Karpas-422 (cell line): ENCODE data around the gene BBS9. TPM values are rescaled to one million over a fixed set of nuclear protein-coding genes. Genes with fewer than 3 reads are reported as not detected.
A peak's percentile ranks its signal among the peaks of the same experiment; 100 is the strongest.
"Not testable (repeated sequence)": the region's sequence is repeated elsewhere in the genome, so short reads cannot be mapped to it uniquely, and the experiment has no call there.

Experiments used
- DNase-seq: peaks from one replicate; pipeline ENCODE4 v3.0.0-alpha.2; 2015
- H2AFZ ChIP-seq: fragments of 200-600 bp; sonication (generic); 2 replicates; pipeline ENCODE4 v1.6.1; 2014; ENCODE audit warnings: antibody characterized with exemption, low read length, mixed read lengths
- H3K27ac ChIP-seq: fragments of 200-600 bp; sonication (generic); 2 replicates; pipeline ENCODE4 v1.5.1; 2014; ENCODE audit warnings: mild to moderate bottlenecking, low read length, moderate library complexity
- H3K27me3 ChIP-seq: fragments of 200-600 bp; sonication (generic); 2 replicates; pipeline ENCODE4 v1.6.1; 2014; ENCODE audit warnings: low read length, mixed read lengths
- H3K36me3 ChIP-seq: fragments of 200-600 bp; sonication (generic); 2 replicates; pipeline ENCODE4 v1.6.1; 2014; ENCODE audit warnings: low read length, mixed read lengths; ENCODE audit not compliant: insufficient read depth
- H3K4me1 ChIP-seq: fragments of 200-600 bp; sonication (generic); 2 replicates; pipeline ENCODE4 v1.6.1; 2014; ENCODE audit warnings: mild to moderate bottlenecking, low read length, mixed read lengths
- H3K4me2 ChIP-seq: fragments of 200-600 bp; sonication (generic); 2 replicates; pipeline ENCODE4 v1.6.1; 2014; ENCODE audit warnings: low read length, low read depth, mild to moderate bottlenecking; ENCODE audit not compliant: poor library complexity, severe bottlenecking
- H3K4me3 ChIP-seq: fragments of 200-600 bp; sonication (generic); 2 replicates; pipeline ENCODE4 v1.5.1; 2014; ENCODE audit warnings: mild to moderate bottlenecking, antibody characterized with exemption, low read length, mixed read lengths
- H3K79me2 ChIP-seq: fragments of 200-600 bp; sonication (generic); 2 replicates; pipeline ENCODE4 v1.6.1; 2014; ENCODE audit warnings: mild to moderate bottlenecking, low read length, mixed read lengths
- H3K9ac ChIP-seq: fragments of 200-600 bp; sonication (generic); 2 replicates; pipeline ENCODE4 v1.6.0; 2014; ENCODE audit warnings: low read length
- H3K9me2 ChIP-seq: fragments of 200-600 bp; sonication (generic), shearing (Covaris generic); replicated peaks from 2 replicates; pipeline ENCODE4 v1.6.0; 2014; ENCODE audit warnings: mild to moderate bottlenecking, low read length, moderate library complexity; ENCODE audit not compliant: insufficient read depth
- H3K9me3 ChIP-seq: fragments of 300-700, 200-600 bp; sonication (generic); 2 replicates; pipeline ENCODE4 v1.6.1; 2014; ENCODE audit warnings: low read length, mixed read lengths
- H4K20me1 ChIP-seq: fragments of 200-600 bp; sonication (generic); 2 replicates; pipeline ENCODE4 v1.6.1; 2014; ENCODE audit warnings: mild to moderate bottlenecking, antibody characterized with exemption, low read length, low read depth; ENCODE audit not compliant: insufficient read depth
- total RNA-seq: library from RNA; depleted of rRNA; stranded (reverse); fragments of >200 nt; shearing (Covaris generic); gene quantifications from 2 replicates; pipeline ENCODE4 v1.2.3, GENCODE V29; 2014; ENCODE audit warnings: low replicate concordance

Gene BBS9
- total RNA-seq, 1 experiment from 2014 or later = 13.0 TPM

DNA sequence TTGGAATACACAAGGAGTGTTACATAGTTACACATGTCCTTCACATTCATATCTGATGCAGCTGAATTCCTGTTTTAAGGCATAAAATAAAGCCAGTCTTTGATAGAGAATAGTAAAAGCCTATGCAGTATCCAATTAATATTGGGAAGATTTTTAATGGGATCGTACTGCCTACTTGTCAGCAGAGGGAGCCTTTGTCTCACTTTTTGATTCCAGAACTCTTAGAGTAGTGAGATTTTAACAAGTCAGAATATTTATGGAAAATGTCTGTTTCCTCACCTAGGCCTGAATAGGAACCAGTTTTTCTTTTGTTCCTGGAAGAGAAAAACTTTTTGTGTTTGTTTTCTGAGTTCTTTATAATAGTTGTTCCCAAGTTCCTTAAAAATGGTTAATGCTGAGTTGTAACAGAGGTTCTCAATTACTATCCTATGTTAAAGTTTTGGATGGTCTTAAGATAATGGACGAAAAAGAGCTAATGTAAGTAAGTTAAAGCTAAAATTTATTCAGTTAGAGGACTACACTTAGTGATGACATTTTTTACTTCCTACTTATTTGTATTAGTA is 114.0 kb downstream of the BBS9 start:
- no peak overlapping the region for H2AFZ ChIP-seq
- no peaks in the 10 kb centered on the region for H4K20me1 ChIP-seq
- no peaks in the 10 kb centered on the region for H3K27me3 ChIP-seq
- no peak overlapping the region for H3K4me3 ChIP-seq
- H3K9me2 ChIP-seq = no peaks in the 10 kb centered on the region
- no peaks in the 10 kb centered on the region for H3K36me3 ChIP-seq
- H3K79me2 ChIP-seq = no peaks in the 10 kb centered on the region
- no peaks in the 10 kb centered on the region for H3K9me3 ChIP-seq
- H3K27ac ChIP-seq = no peak overlapping the region
- no peak overlapping the region for H3K4me2 ChIP-seq
- H3K4me1 ChIP-seq = no peaks in the 10 kb centered on the region
- H3K9ac ChIP-seq = no peak overlapping the region
- peak; percentile 62 for DNase-seq

DNA sequence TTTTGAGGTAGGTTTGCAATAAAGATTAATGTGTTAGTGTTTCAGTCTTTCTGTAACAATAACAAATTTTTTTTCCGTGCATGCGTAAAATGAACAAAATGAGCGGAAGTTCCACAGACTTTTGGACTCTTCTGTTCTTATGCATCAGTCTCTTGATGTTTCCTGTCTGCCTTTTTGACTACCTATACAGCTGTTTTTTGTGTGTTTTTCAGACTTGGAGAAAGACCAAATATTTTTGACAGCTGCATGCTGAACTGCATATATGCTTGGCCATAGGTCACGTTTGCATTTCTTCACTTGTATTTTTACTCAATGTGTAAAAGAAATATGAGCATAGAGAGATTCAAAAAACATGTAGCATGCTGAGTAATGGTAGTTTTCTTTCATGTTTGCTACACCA is 119.3 kb downstream of the BBS9 start:
- Histone ChIP-seq H3K4me2 (no peak overlapping the region), H3K4me1 (no peaks in the 10 kb centered on the region), H3K4me3 (no peak overlapping the region), H3K27ac (no peak overlapping the region), H3K79me2 (no peaks in the 10 kb centered on the region), H3K9me3 (no peaks in the 10 kb centered on the region), H2AFZ (no peak overlapping the region), H3K9ac (no peak overlapping the region), H3K27me3 (no peaks in the 10 kb centered on the region), H3K36me3 (no peaks in the 10 kb centered on the region), H4K20me1 (no peaks in the 10 kb centered on the region), H3K9me2 (no peaks in the 10 kb centered on the region)
- peak; percentile 27 for DNase-seq

DNA sequence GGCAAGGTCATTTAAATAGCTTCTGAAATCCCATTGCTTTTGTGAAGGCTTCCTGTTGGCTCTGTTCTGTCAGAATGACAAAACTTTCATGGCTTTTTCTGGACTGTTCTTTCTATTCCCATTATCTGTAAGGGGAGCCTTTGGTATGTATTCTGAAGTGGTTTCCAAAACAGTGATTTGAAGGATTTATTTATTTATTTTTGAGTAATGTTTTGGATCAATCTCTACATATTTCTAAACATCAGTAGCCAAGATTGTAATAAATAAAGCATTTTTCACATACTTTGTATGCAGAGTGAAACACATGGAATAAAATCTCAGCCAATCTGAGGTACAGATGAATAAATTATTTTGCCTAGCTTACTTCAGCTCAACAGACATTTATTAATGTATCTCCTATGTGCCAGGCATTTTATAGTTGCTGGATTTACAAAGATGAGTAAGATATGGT is 121.1 kb downstream of the BBS9 start:
- Histone ChIP-seq H3K79me2 (no peaks in the 10 kb centered on the region), H3K4me3 (no peak overlapping the region), H3K9me2 (no peaks in the 10 kb centered on the region), H3K27me3 (no peaks in the 10 kb centered on the region), H3K36me3 (no peaks in the 10 kb centered on the region), H3K9me3 (no peaks in the 10 kb centered on the region), H3K4me1 (no peaks in the 10 kb centered on the region), H3K27ac (no peak overlapping the region), H2AFZ (no peak overlapping the region), H4K20me1 (peaks cover 4% of the 10 kb centered on the region; the same call in 1 of the 2 replicates), H3K9ac (no peak overlapping the region), H3K4me2 (no peak overlapping the region)
- no peak for DNase-seq

DNA sequence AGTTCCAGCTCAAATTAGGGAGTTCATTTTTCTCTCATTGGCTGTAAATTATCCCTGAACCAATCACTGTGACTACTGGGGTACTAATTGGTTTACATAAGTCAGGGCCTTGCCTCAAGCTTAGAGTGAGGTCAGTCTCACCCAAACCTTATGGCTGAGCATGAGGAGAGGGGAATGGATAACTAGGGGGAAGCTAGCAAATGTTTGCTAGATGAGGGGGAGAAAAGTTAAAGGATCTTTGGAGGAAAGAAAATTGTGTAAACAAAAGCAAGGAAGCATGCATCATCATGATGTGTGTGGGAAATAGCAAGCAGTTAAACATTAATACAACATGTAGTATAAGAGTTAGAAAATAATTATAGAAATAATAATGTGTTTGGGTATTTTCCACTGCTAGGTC is 121.9 kb downstream of the BBS9 start:
- Histone ChIP-seq H3K27ac (no peak overlapping the region), H3K4me1 (no peaks in the 10 kb centered on the region), H4K20me1 (peaks cover 4% of the 10 kb centered on the region; the same call in 1 of the 2 replicates), H3K4me3 (no peak overlapping the region), H3K9ac (no peak overlapping the region), H3K4me2 (no peak overlapping the region), H3K79me2 (no peaks in the 10 kb centered on the region), H3K9me3 (no peaks in the 10 kb centered on the region), H3K36me3 (no peaks in the 10 kb centered on the region), H3K9me2 (no peaks in the 10 kb centered on the region), H2AFZ (no peak overlapping the region), H3K27me3 (no peaks in the 10 kb centered on the region)
- no peak for DNase-seq

DNA sequence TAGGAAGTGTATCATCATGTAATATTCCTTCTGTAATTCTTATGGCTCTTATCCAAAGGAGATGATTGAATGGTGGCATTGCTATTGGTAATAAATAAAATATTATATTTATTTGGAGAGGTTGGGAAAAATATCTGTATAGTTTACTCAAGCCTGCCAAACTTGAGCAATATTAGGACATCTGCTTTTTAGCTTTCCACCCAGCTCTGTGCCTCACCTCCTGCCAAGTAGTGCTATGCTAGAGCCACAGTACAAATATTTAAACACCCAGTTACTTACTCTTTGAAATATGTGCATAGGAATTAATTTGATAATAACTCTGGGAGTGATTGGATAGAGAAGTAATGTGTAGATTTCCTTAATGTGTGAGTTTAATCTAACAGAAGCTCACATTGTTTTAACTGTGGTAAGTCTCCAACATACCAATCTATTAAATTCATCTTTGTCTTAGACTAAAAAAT is 129.2 kb downstream of the BBS9 start:
- Histone ChIP-seq H3K9me2 (no peaks in the 10 kb centered on the region), H2AFZ (no peak overlapping the region), H3K4me2 (no peak overlapping the region), H3K79me2 (no peaks in the 10 kb centered on the region), H3K9me3 (no peaks in the 10 kb centered on the region), H4K20me1 (peaks cover 4% of the 10 kb centered on the region; the same call in 1 of the 2 replicates), H3K9ac (no peak overlapping the region), H3K4me3 (no peak overlapping the region), H3K36me3 (no peaks in the 10 kb centered on the region), H3K27ac (no peak overlapping the region), H3K27me3 (no peaks in the 10 kb centered on the region), H3K4me1 (no peaks in the 10 kb centered on the region)
- DNase-seq = no peak

DNA sequence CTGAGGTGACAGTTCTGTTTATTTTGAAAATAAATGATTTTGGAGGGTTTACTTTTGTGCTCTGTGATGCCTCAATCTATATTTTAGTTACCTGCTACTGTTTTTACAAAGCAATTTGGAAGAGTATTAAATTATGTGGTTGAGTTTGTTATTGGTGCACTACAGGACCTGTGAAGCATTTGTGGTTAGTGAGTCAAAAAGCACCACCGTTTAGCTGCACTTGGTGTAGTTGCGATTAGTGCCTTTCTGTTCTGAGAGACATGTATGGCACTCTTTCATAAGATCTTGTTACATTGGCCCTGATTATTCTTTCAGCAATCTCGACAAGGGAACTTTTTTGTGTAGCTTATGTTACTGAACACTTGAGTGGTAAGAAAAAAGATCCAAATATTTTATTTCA is 132.2 kb downstream of the BBS9 start:
- Histone ChIP-seq H3K79me2 (no peaks in the 10 kb centered on the region), H3K27ac (no peak overlapping the region), H2AFZ (no peak overlapping the region), H4K20me1 (no peaks in the 10 kb centered on the region), H3K4me3 (no peak overlapping the region), H3K36me3 (no peaks in the 10 kb centered on the region), H3K4me2 (no peak overlapping the region), H3K9me3 (no peaks in the 10 kb centered on the region), H3K9me2 (no peaks in the 10 kb centered on the region), H3K27me3 (no peaks in the 10 kb centered on the region), H3K9ac (no peak overlapping the region), H3K4me1 (no peaks in the 10 kb centered on the region)
- no peak for DNase-seq

DNA sequence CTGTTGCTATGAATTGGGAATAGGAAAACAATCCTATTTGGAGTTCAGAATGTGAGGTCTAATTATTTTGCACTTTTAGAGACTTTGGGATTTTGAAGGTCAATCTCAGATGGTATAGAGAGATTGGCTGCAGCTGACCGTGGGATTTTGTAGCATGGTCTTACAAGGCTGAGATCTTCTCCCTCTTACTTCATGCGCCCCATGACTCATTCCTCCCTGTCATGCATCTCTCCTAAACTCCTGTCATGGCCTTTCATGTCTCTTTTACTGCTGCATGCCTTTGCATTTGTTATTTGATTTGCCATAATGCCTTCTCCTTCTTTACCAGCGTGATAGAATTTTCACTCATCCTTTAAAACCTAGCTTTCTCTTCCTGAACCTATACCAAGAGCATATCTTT is 133.1 kb downstream of the BBS9 start:
- no peak overlapping the region for H3K4me3 ChIP-seq
- H3K9ac ChIP-seq = no peak overlapping the region
- no peaks in the 10 kb centered on the region for H3K36me3 ChIP-seq
- H3K4me2 ChIP-seq = no peak overlapping the region
- H3K4me1 ChIP-seq = no peaks in the 10 kb centered on the region
- no peak for DNase-seq
- H4K20me1 ChIP-seq = no peaks in the 10 kb centered on the region
- H2AFZ ChIP-seq = no peak overlapping the region
- H3K27me3 ChIP-seq = no peaks in the 10 kb centered on the region
- no peak overlapping the region for H3K27ac ChIP-seq
- no peaks in the 10 kb centered on the region for H3K79me2 ChIP-seq
- no peaks in the 10 kb centered on the region for H3K9me2 ChIP-seq
- no peaks in the 10 kb centered on the region for H3K9me3 ChIP-seq

DNA sequence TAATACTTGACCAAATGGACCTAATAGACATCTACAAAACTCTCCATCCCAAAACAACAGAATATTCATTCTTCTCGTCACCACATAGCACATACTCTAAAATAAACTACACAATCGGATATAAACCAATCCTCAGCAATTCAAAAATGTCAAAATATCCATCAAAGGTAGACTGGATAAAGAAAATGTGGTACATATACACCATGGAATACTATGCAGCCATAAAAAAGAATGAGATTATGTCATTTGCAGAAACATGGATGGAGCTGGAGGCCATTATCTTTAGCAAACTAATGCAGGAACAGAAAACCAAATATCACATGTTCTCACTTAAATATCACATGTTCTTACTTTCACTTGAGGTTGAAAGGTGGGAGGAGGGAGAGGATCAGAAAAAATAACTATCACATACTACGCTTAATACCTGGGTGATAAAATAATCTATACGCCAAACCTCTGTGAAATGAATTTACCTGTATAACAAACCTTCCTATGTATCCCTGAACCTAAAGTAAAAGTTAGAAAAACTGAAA is 142.5 kb downstream of the BBS9 start:
- not testable (repeated sequence) for H3K4me3 ChIP-seq, H3K9me3 ChIP-seq, H3K4me1 ChIP-seq, H3K27ac ChIP-seq, H3K79me2 ChIP-seq, H4K20me1 ChIP-seq, H3K4me2 ChIP-seq, H3K36me3 ChIP-seq, H3K27me3 ChIP-seq, H3K9me2 ChIP-seq, DNase-seq, H3K9ac ChIP-seq, H2AFZ ChIP-seq
